Endodermal cell (in vitro differentiated cells): Measurements from ENCODE around the gene ARVCF. TPM values are rescaled to one million over a fixed set of nuclear protein-coding genes. Genes with fewer than 3 reads are reported as not detected.

Experiments used
- DNase-seq: peaks from one replicate; pipeline ENCODE4 v3.0.0-alpha.2; 2017
- H3K27ac ChIP-seq: 2 replicates; pipeline ENCODE4 v1.5.1; 2013; ENCODE audit warnings: mild to moderate bottlenecking, low read depth, low read length, moderate library complexity
- H3K27me3 ChIP-seq: 2 replicates; pipeline ENCODE4 v1.6.1; 2013; ENCODE audit warnings: mild to moderate bottlenecking, low read length, moderate library complexity; ENCODE audit not compliant: insufficient read depth, control insufficient read depth, poor library complexity, severe bottlenecking
- H3K36me3 ChIP-seq: 2 replicates; pipeline ENCODE4 v1.7.0; 2013; ENCODE audit warnings: mild to moderate bottlenecking, low read length, moderate library complexity; ENCODE audit not compliant: control insufficient read depth, insufficient read depth
- H3K4me1 ChIP-seq: one replicate; pipeline ENCODE4 v1.7.0; 2013; ENCODE audit warnings: low read length; ENCODE audit not compliant: control insufficient read depth, insufficient read depth
- H3K4me3 ChIP-seq: 2 replicates; pipeline ENCODE4 v1.5.1; 2013; ENCODE audit warnings: mild to moderate bottlenecking, low read length, moderate library complexity
- H3K9ac ChIP-seq: 2 replicates; pipeline ENCODE4 v1.6.1; 2013; ENCODE audit warnings: mild to moderate bottlenecking, low read length, moderate library complexity; ENCODE audit not compliant: poor library complexity, severe bottlenecking; ENCODE audit errors: extremely low read depth
- H3K9me3 ChIP-seq: 2 replicates; pipeline ENCODE4 v1.6.1; 2013; ENCODE audit warnings: mild to moderate bottlenecking, low read length, moderate library complexity; ENCODE audit not compliant: control insufficient read depth
- H3K27ac Mint-ChIP-seq: 2 replicates; pipeline ENCODE4 v1.8.0; 2020; ENCODE audit warnings: mixed read lengths
- H3K27me3 Mint-ChIP-seq: 2 replicates; pipeline ENCODE4 v1.8.0; 2021; ENCODE audit warnings: mild to moderate bottlenecking, mixed read lengths; ENCODE audit not compliant: insufficient read depth
- H3K36me3 Mint-ChIP-seq: 2 replicates; pipeline ENCODE4 v1.8.0; 2020; ENCODE audit warnings: low read depth, mixed read lengths
- H3K4me1 Mint-ChIP-seq: 2 replicates; pipeline ENCODE4 v1.8.0; 2020; ENCODE audit warnings: mixed read lengths
- H3K4me3 Mint-ChIP-seq: 2 replicates; pipeline ENCODE4 v1.8.0; 2020; ENCODE audit warnings: mild to moderate bottlenecking, moderate library complexity, mixed read lengths
- H3K9me3 Mint-ChIP-seq: 2 replicates; pipeline ENCODE4 v1.8.0; 2020; ENCODE audit warnings: mild to moderate bottlenecking, mixed read lengths
- WGBS, 2 experiments: methylation state at CpG; one replicate each; pipeline versions ENCODE4 v1.1.5 to v1.1.7; 2013; ENCODE audit warnings: missing lambda C conversion rate in 2 of 2, mixed read lengths in 1 of 2; ENCODE audit not compliant: insufficient coverage in 1 of 2, insufficient read length in 1 of 2; 5-methylcytosine and 5-hydroxymethylcytosine counted together
- total RNA-seq, 2 donors: library from RNA; stranded (reverse); fragmentation: NEBNext Ultra II Directional in 1 of 2; extraction: Animal tissue kit (Norgen Biotek cat#: 25700) in 1 of 2; gene quantifications; 2 replicates in 1 of 2; 3 replicates in 1 of 2; pipeline ENCODE4 v1.2.1, GENCODE V29; 2021
- TF ChIP-seq, protein P1 (sequence below): fragments of 200-600 bp; sonication (generic); conservative IDR thresholded peaks from 2 replicates; pipeline ENCODE4 v1.5.0; 2021; ENCODE audit warnings: antibody characterized with exemption, mild to moderate bottlenecking

The ARVCF gene
- total RNA-seq, 2 donors from 2014 or later, result 48.3 to 61.3 TPM

DNA sequence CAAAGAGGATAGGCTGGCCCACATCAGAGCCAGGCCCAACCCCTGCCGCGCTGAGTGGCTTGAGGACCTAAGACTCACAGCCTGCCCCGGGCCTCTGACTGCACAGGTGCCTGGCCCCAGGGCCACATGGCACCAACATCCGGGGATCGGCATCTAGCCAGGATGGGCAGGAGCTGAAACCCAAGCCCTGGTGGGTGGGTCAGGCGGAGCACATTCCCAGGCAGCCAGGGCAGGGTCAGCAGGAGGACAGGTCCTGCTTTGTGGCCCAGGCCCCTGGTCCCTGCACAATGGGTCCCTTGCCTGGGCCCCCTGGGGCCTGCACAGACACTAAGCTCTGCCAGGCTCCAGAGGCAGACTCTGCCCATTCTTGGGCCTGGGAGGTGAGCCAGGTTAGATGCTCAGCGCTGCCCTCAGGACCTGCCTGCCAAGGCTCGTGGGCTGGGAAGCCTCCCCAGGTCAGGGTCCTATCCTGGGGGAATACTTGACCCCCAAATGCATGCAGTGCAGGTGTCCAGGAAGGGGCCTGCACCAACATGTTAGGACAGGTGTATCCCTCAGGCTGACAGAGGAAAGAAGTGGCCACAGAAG is 33.5 kb downstream of the ARVCF start:
- DNase-seq, result no peak
- H3K27ac Mint-ChIP-seq, result no peak overlapping the region
- Histone ChIP-seq H3K27ac (no peak overlapping the region), H3K4me1 (peaks cover 6% of the 10 kb centered on the region), H3K4me3 (no peak overlapping the region), H3K36me3 (peaks cover 3% of the 10 kb centered on the region), H3K27me3 (no peaks in the 10 kb centered on the region), H3K9me3 (no peaks in the 10 kb centered on the region), H3K9ac (no peak overlapping the region)
- H3K4me3 Mint-ChIP-seq, result no peak overlapping the region
- peaks cover 9% of the 10 kb centered on the region for H3K36me3 Mint-ChIP-seq
- no peaks in the 10 kb centered on the region for H3K27me3 Mint-ChIP-seq
- H3K9me3 Mint-ChIP-seq, result no peaks in the 10 kb centered on the region
- WGBS, 2 experiments, result 91 to 100% methylated on average over 8 of the region's 8 CpGs
- TF ChIP-seq, protein P1, sequence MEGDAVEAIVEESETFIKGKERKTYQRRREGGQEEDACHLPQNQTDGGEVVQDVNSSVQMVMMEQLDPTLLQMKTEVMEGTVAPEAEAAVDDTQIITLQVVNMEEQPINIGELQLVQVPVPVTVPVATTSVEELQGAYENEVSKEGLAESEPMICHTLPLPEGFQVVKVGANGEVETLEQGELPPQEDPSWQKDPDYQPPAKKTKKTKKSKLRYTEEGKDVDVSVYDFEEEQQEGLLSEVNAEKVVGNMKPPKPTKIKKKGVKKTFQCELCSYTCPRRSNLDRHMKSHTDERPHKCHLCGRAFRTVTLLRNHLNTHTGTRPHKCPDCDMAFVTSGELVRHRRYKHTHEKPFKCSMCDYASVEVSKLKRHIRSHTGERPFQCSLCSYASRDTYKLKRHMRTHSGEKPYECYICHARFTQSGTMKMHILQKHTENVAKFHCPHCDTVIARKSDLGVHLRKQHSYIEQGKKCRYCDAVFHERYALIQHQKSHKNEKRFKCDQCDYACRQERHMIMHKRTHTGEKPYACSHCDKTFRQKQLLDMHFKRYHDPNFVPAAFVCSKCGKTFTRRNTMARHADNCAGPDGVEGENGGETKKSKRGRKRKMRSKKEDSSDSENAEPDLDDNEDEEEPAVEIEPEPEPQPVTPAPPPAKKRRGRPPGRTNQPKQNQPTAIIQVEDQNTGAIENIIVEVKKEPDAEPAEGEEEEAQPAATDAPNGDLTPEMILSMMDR, result no peak
- peaks cover 2% of the 10 kb centered on the region for H3K4me1 Mint-ChIP-seq

GRCh38 chr22:19981961-19982920 is 34.4 kb downstream of the ARVCF start:
- Mint-ChIP-seq H3K27ac (no peak overlapping the region), H3K4me1 (peaks cover 2% of the 10 kb centered on the region), H3K27me3 (no peaks in the 10 kb centered on the region), H3K36me3 (peaks cover 9% of the 10 kb centered on the region), H3K9me3 (no peaks in the 10 kb centered on the region), H3K4me3 (no peak overlapping the region)
- Histone ChIP-seq H3K4me3 (no peak overlapping the region), H3K36me3 (peaks cover 3% of the 10 kb centered on the region), H3K9ac (no peak overlapping the region), H3K27me3 (no peaks in the 10 kb centered on the region), H3K4me1 (peaks cover 6% of the 10 kb centered on the region), H3K9me3 (no peaks in the 10 kb centered on the region), H3K27ac (no peak overlapping the region)
- DNase-seq, result no peak
- TF ChIP-seq, protein P1, result no peak
- WGBS, 2 experiments, result 93 to 97% methylated on average over 10 to 16 of the region's 16 CpGs

GRCh38 chr22:19981171-19981960 is 35.3 kb downstream of the ARVCF start:
- Histone ChIP-seq H3K4me1 (peaks cover 6% of the 10 kb centered on the region), H3K9ac (no peak overlapping the region), H3K27me3 (no peaks in the 10 kb centered on the region), H3K27ac (no peak overlapping the region), H3K36me3 (peaks cover 3% of the 10 kb centered on the region), H3K9me3 (no peaks in the 10 kb centered on the region), H3K4me3 (no peak overlapping the region)
- Mint-ChIP-seq H3K4me1 (peaks cover 2% of the 10 kb centered on the region), H3K27me3 (no peaks in the 10 kb centered on the region), H3K9me3 (no peaks in the 10 kb centered on the region), H3K4me3 (no peak overlapping the region), H3K27ac (no peak overlapping the region), H3K36me3 (peaks cover 9% of the 10 kb centered on the region)
- DNase-seq, result no peak
- TF ChIP-seq, protein P1, result no peak
- WGBS, 2 experiments, result 93 to 99% methylated on average over 16 to 33 of the region's 33 CpGs
